Vagina (tissue), 2 donors: ENCODE measurements around the gene MYO1D.

Experiments
- CTCF ChIP-seq, 3 experiments: fragments of 450-650 bp in 2 of 3; fragments of 200-600 bp in 1 of 3; sonication (generic) in 1 of 3; IDR thresholded peaks; one replicate each; pipeline ENCODE4 v1.5.1; 2017 to 2019; ENCODE audit warnings: antibody characterized with exemption in 3 of 3, mild to moderate bottlenecking in 2 of 3, moderate library complexity in 2 of 3
- POLR2A ChIP-seq, 2 donors: fragments of 450-650 bp; IDR thresholded peaks; one replicate each; pipeline ENCODE4 v1.6.1; 2017; ENCODE audit warnings: antibody characterized with exemption in 2 of 2, mild to moderate bottlenecking in 2 of 2, moderate library complexity in 2 of 2
- POLR2AphosphoS5 ChIP-seq, 2 donors: sonication (generic); formaldehyde crosslinking; IDR thresholded peaks; one replicate each; pipeline ENCODE4 v1.9.0; 2017; ENCODE audit warnings: antibody characterized with exemption in 2 of 2, mild to moderate bottlenecking in 2 of 2, low read depth in 1 of 2; ENCODE audit not compliant: insufficient read depth in 1 of 2

GRCh38 chr17:32464374-32464773 is 412.6 kb downstream of the MYO1D start:
- TF ChIP-seq CTCF (IDR thresholded peaks at IDR 0.05) (no peak), POLR2A (IDR thresholded peaks at IDR 0.05) (no peak), POLR2AphosphoS5 (IDR thresholded peaks at IDR 0.05; ENCODE audit: insufficient read depth in 1 of 2, low read depth in 1 of 2) (no peak)
